Mesothelial cell of epicardium (in vitro differentiated cells): ENCODE data around the gene IL17REL. TPM values are rescaled to one million over a fixed set of nuclear protein-coding genes. Genes with fewer than 3 reads are reported as not detected.

ENCODE experiments used
- DNase-seq, 2 experiments: peaks; one replicate each; pipeline ENCODE4 v3.0.0; 2021; ENCODE audit warnings: low spot score in 2 of 2; ENCODE audit not compliant: unreplicated experiment in 2 of 2
- H3K27ac Mint-ChIP-seq: 2 replicates; pipeline ENCODE4 v1.8.0; 2021; ENCODE audit warnings: mixed read lengths
- H3K27me3 Mint-ChIP-seq: 2 replicates; pipeline ENCODE4 v1.8.0; 2021; ENCODE audit warnings: low read depth, mixed read lengths
- H3K36me3 Mint-ChIP-seq: 2 replicates; pipeline ENCODE4 v1.8.0; 2021; ENCODE audit warnings: mixed read lengths
- H3K4me1 Mint-ChIP-seq: 2 replicates; pipeline ENCODE4 v1.8.0; 2021; ENCODE audit warnings: mixed read lengths
- H3K4me3 Mint-ChIP-seq: 2 replicates; pipeline ENCODE4 v1.8.0; 2021; ENCODE audit warnings: mild to moderate bottlenecking, moderate library complexity, mixed read lengths
- H3K9me3 Mint-ChIP-seq: 2 replicates; pipeline ENCODE4 v1.8.0; 2021; ENCODE audit warnings: mixed read lengths
- CTCF ChIP-seq: fragments of 200-600 bp; sonication (generic); IDR thresholded peaks from one replicate; pipeline ENCODE4 v1.5.0; 2021; ENCODE audit warnings: antibody characterized with exemption; ENCODE audit not compliant: unreplicated experiment
- total RNA-seq: library from RNA; stranded (reverse); gene quantifications from 3 replicates; pipeline ENCODE4 v1.2.1, GENCODE V29; 2021

The IL17REL gene
- total RNA-seq, 1 donor from 2014 or later: 0.31 TPM

- Mint-ChIP-seq H3K36me3 (no peaks in the 10 kb centered on the region), H3K4me3 (no peak overlapping the region), H3K9me3 (no peaks in the 10 kb centered on the region), H3K4me1 (peaks cover 9% of the 10 kb centered on the region), H3K27me3 (peaks cover 9% of the 10 kb centered on the region), H3K27ac (no peak overlapping the region)
- DNase-seq: peak in 1 of 2 experiments; percentile 16
- TF ChIP-seq CTCF: no peak
These were observed 40.2 kb downstream of the IL17REL start for GRCh38 chr22:49972163-49973017.

GRCh38 chr22:49971232-49972162 lies 41.1 kb downstream of the IL17REL start:
- Mint-ChIP-seq H3K36me3 (no peaks in the 10 kb centered on the region), H3K27me3 (peaks cover 9% of the 10 kb centered on the region), H3K27ac (peak overlapping the region; percentile 74), H3K4me3 (peak overlapping the region; percentile 67), H3K9me3 (no peaks in the 10 kb centered on the region), H3K4me1 (peaks cover 11% of the 10 kb centered on the region)
- TF ChIP-seq CTCF: no peak
- DNase-seq: peak in 1 of 2 experiments; percentile 42

GRCh38 chr22:49970528-49971231 lies 41.9 kb downstream of the IL17REL start:
- H3K9me3 Mint-ChIP-seq: no peaks in the 10 kb centered on the region
- peaks cover 9% of the 10 kb centered on the region for H3K27me3 Mint-ChIP-seq
- H3K27ac Mint-ChIP-seq: peak overlapping the region; percentile 74
- H3K36me3 Mint-ChIP-seq: no peaks in the 10 kb centered on the region
- H3K4me3 Mint-ChIP-seq: peak overlapping the region; percentile 67
- H3K4me1 Mint-ChIP-seq: peaks cover 11% of the 10 kb centered on the region
- peak; percentile 64 to 69 for DNase-seq
- no peak for TF ChIP-seq CTCF

- peaks cover 9% of the 10 kb centered on the region for H3K27me3 Mint-ChIP-seq
- no peaks in the 10 kb centered on the region for H3K36me3 Mint-ChIP-seq
- H3K9me3 Mint-ChIP-seq: no peaks in the 10 kb centered on the region
- peak overlapping the region; percentile 74 for H3K27ac Mint-ChIP-seq
- H3K4me1 Mint-ChIP-seq: peaks cover 11% of the 10 kb centered on the region
- H3K4me3 Mint-ChIP-seq: peak overlapping the region; percentile 67
- no peak for TF ChIP-seq CTCF
- no peak for DNase-seq
These were observed 42.6 kb downstream of the IL17REL start for GRCh38 chr22:49969751-49970527.
